ENCODE data around the gene ZMIZ1. TPM values are rescaled to one million over a fixed set of nuclear protein-coding genes. Genes with fewer than 3 reads are reported as not detected.

The ZMIZ1 gene
- total RNA-seq, 5 donors from 2014 or later (not counting 1 experiment from before 2014, with no cell fraction given) = 16.8 to 27.1 (median 21.2) TPM

GRCh38 chr10:79094412-79095175 lies 25.8 kb downstream of the ZMIZ1 start:
- Histone ChIP-seq H3K4me1 (ENCODE audit: control insufficient read depth in 1 of 2, extremely low read depth in 1 of 2, insufficient read depth in 2 of 2, low read length in 2 of 2) (peaks cover 10 to 21% of the 10 kb centered on the region in 2 experiments), H3K27ac (ENCODE audit: low read length) (no peak overlapping the region), H3K9me3 (no peaks in the 10 kb centered on the region), H3K27me3 (replicated peaks in 1 of 2; ENCODE audit: control insufficient read depth in 2 of 2, extremely low read depth in 1 of 2, insufficient read depth in 2 of 2, low read length in 1 of 2) (no peaks in the 10 kb centered on the region), H3K36me3 (ENCODE audit: control insufficient read depth in 2 of 2, extremely low read depth in 1 of 2, insufficient read depth in 1 of 2, low read length in 1 of 2) (no peaks in the 10 kb centered on the region), H3K4me3 (ENCODE audit: control insufficient read depth in 1 of 2, extremely low read depth in 1 of 2, low read length in 1 of 2) (no peak overlapping the region)
- Mint-ChIP-seq H3K27me3 (no peaks in the 10 kb centered on the region), H3K27ac (no peak overlapping the region), H3K4me3 (no peak overlapping the region), H3K36me3 (peaks cover 2% of the 10 kb centered on the region), H3K4me1 (peaks cover 38 to 72% (median 61%) of the 10 kb centered on the region in 3 donors), H3K9me3 (no peaks in the 10 kb centered on the region)
- 84% methylated on average over 9 of the region's 12 CpGs for WGBS (ENCODE audit: insufficient coverage)
- ChIA-PET POLR2A (no interaction called here), CTCF (interaction anchor here (0.6 to 1.0 kb wide), 3 partner anchors 14 to 507 kb away, joined by 3 read pairs; no protein-coding TSS in a partner anchor)
- DNase-seq = no peak
- no peak for ATAC-seq (replicated peaks in 1 of 4)

- no peaks in the 10 kb centered on the region for H3K36me3 ChIP-seq (ENCODE audit: control insufficient read depth in 2 of 2, extremely low read depth in 1 of 2, insufficient read depth in 1 of 2, low read length in 1 of 2)
- no peak overlapping the region for H3K27ac ChIP-seq (ENCODE audit: low read length)
- no peaks in the 10 kb centered on the region for H3K9me3 ChIP-seq
- POLR2A ChIA-PET = no interaction called here
- no peak overlapping the region for H3K4me3 Mint-ChIP-seq
- no peak overlapping the region for H3K27ac Mint-ChIP-seq
- H3K27me3 ChIP-seq (replicated peaks in 1 of 2; ENCODE audit: control insufficient read depth in 2 of 2, extremely low read depth in 1 of 2, insufficient read depth in 2 of 2, low read length in 1 of 2) = no peaks in the 10 kb centered on the region
- ATAC-seq (replicated peaks in 1 of 4) (no peak), DNase-seq (no peak)
- no peak overlapping the region for H3K4me3 ChIP-seq (ENCODE audit: control insufficient read depth in 1 of 2, extremely low read depth in 1 of 2, low read length in 1 of 2)
- no peaks in the 10 kb centered on the region for H3K27me3 Mint-ChIP-seq
- H3K36me3 Mint-ChIP-seq = peaks cover 2% of the 10 kb centered on the region
- no peaks in the 10 kb centered on the region for H3K9me3 Mint-ChIP-seq
- peaks cover 10 to 21% of the 10 kb centered on the region in 2 experiments for H3K4me1 ChIP-seq (ENCODE audit: control insufficient read depth in 1 of 2, extremely low read depth in 1 of 2, insufficient read depth in 2 of 2, low read length in 2 of 2)
- H3K4me1 Mint-ChIP-seq = peaks cover 42 to 73% (median 62%) of the 10 kb centered on the region in 3 donors
- CTCF ChIA-PET = interaction anchor here in 1 of 2 donors (0.6 kb wide), 1 partner anchor 508 kb away, joined by 3 read pairs; no protein-coding TSS in a partner anchor
- 82% methylated on average over 8 of the region's 11 CpGs for WGBS (ENCODE audit: insufficient coverage)
Measured at GRCh38 chr10:79095316-79095715, 26.6 kb downstream of the ZMIZ1 start.

- Histone ChIP-seq H3K4me3 (ENCODE audit: control insufficient read depth in 1 of 2, extremely low read depth in 1 of 2, low read length in 1 of 2) (no peak overlapping the region), H3K27me3 (replicated peaks in 1 of 2; ENCODE audit: control insufficient read depth in 2 of 2, extremely low read depth in 1 of 2, insufficient read depth in 2 of 2, low read length in 1 of 2) (no peaks in the 10 kb centered on the region), H3K9me3 (no peaks in the 10 kb centered on the region), H3K36me3 (ENCODE audit: control insufficient read depth in 2 of 2, extremely low read depth in 1 of 2, insufficient read depth in 1 of 2, low read length in 1 of 2) (no peaks in the 10 kb centered on the region), H3K27ac (ENCODE audit: low read length) (no peak overlapping the region), H3K4me1 (ENCODE audit: control insufficient read depth in 1 of 2, extremely low read depth in 1 of 2, insufficient read depth in 2 of 2, low read length in 2 of 2) (peaks cover 10 to 32% of the 10 kb centered on the region in 2 experiments)
- CTCF ChIA-PET = no interaction called here
- POLR2A ChIA-PET = no interaction called here
- 85% methylated on average over 4 of the region's 5 CpGs for WGBS (ENCODE audit: insufficient coverage)
- DNase-seq = no peak
- Mint-ChIP-seq H3K4me1 (peaks cover 48 to 75% (median 66%) of the 10 kb centered on the region in 3 donors), H3K36me3 (peaks cover 2% of the 10 kb centered on the region), H3K4me3 (no peak overlapping the region), H3K9me3 (no peaks in the 10 kb centered on the region), H3K27me3 (no peaks in the 10 kb centered on the region), H3K27ac (no peak overlapping the region)
- no peak for ATAC-seq (replicated peaks in 1 of 4)
Measured at GRCh38 chr10:79096514-79096913, 27.7 kb downstream of the ZMIZ1 start.

- H3K4me3 Mint-ChIP-seq = no peak overlapping the region
- no peaks in the 10 kb centered on the region for H3K27me3 Mint-ChIP-seq
- H3K27ac ChIP-seq (ENCODE audit: low read length) = no peak overlapping the region
- ChIA-PET CTCF (no interaction called here), POLR2A (no interaction called here)
- peaks cover 49 to 74% (median 66%) of the 10 kb centered on the region in 3 donors for H3K4me1 Mint-ChIP-seq
- ATAC-seq (replicated peaks in 1 of 4) (no peak), DNase-seq (no peak)
- peaks cover 10 to 36% of the 10 kb centered on the region in 2 experiments for H3K4me1 ChIP-seq (ENCODE audit: control insufficient read depth in 1 of 2, extremely low read depth in 1 of 2, insufficient read depth in 2 of 2, low read length in 2 of 2)
- H3K27me3 ChIP-seq (replicated peaks in 1 of 2; ENCODE audit: control insufficient read depth in 2 of 2, extremely low read depth in 1 of 2, insufficient read depth in 2 of 2, low read length in 1 of 2) = no peaks in the 10 kb centered on the region
- peaks cover 2% of the 10 kb centered on the region for H3K36me3 Mint-ChIP-seq
- H3K9me3 ChIP-seq = no peaks in the 10 kb centered on the region
- WGBS (ENCODE audit: insufficient coverage) = 87% methylated on average over 7 of the region's 11 CpGs
- no peak overlapping the region for H3K4me3 ChIP-seq (ENCODE audit: control insufficient read depth in 1 of 2, extremely low read depth in 1 of 2, low read length in 1 of 2)
- no peak overlapping the region for H3K27ac Mint-ChIP-seq
- no peaks in the 10 kb centered on the region for H3K36me3 ChIP-seq (ENCODE audit: control insufficient read depth in 2 of 2, extremely low read depth in 1 of 2, insufficient read depth in 1 of 2, low read length in 1 of 2)
- H3K9me3 Mint-ChIP-seq = no peaks in the 10 kb centered on the region
Measured at GRCh38 chr10:79097021-79097872, 28.5 kb downstream of the ZMIZ1 start.

GRCh38 chr10:79098061-79098460 lies 29.3 kb downstream of the ZMIZ1 start:
- peaks cover 8 to 42% of the 10 kb centered on the region in 2 experiments for H3K4me1 ChIP-seq (ENCODE audit: control insufficient read depth in 1 of 2, extremely low read depth in 1 of 2, insufficient read depth in 2 of 2, low read length in 2 of 2)
- no peaks in the 10 kb centered on the region for H3K9me3 Mint-ChIP-seq

GRCh38 chr10:79098596-79099015 lies 29.8 kb downstream of the ZMIZ1 start:
- Mint-ChIP-seq H3K27ac (peak overlapping the region in 1 of 2 donors; percentile 25), H3K9me3 (no peaks in the 10 kb centered on the region), H3K4me3 (no peak overlapping the region), H3K4me1 (peaks cover 51 to 78% (median 68%) of the 10 kb centered on the region in 3 donors), H3K36me3 (peaks cover 2% of the 10 kb centered on the region), H3K27me3 (no peaks in the 10 kb centered on the region)
- no peaks in the 10 kb centered on the region for H3K9me3 ChIP-seq
- H3K4me1 ChIP-seq (ENCODE audit: control insufficient read depth in 1 of 2, extremely low read depth in 1 of 2, insufficient read depth in 2 of 2, low read length in 2 of 2) = peaks cover 8 to 44% of the 10 kb centered on the region in 2 experiments
- H3K27ac ChIP-seq (ENCODE audit: low read length) = no peak overlapping the region
- no peak for DNase-seq
- H3K27me3 ChIP-seq (replicated peaks in 1 of 2; ENCODE audit: control insufficient read depth in 2 of 2, extremely low read depth in 1 of 2, insufficient read depth in 2 of 2, low read length in 1 of 2) = no peaks in the 10 kb centered on the region
- ATAC-seq (replicated peaks in 1 of 4) = no peak
- POLR2A ChIA-PET = no interaction called here
- WGBS (ENCODE audit: insufficient coverage) = 89% methylated on average over 10 of the region's 10 CpGs
- CTCF ChIA-PET = interaction anchor here in 1 of 2 donors (0.5 kb wide), 1 partner anchor 125 kb away, joined by 4 read pairs; no protein-coding TSS in a partner anchor
- H3K4me3 ChIP-seq (ENCODE audit: control insufficient read depth in 1 of 2, extremely low read depth in 1 of 2, low read length in 1 of 2) = no peak overlapping the region
- H3K36me3 ChIP-seq (ENCODE audit: control insufficient read depth in 2 of 2, extremely low read depth in 1 of 2, insufficient read depth in 1 of 2, low read length in 1 of 2) = no peaks in the 10 kb centered on the region

More at GRCh38 chr10:79098061-79098460, 29.3 kb downstream of the ZMIZ1 start:
- ChIA-PET POLR2A (no interaction called here), CTCF (interaction anchor here in 1 of 2 donors (0.5 kb wide), 1 partner anchor 124 kb away, joined by 4 read pairs; no protein-coding TSS in a partner anchor)
- Histone ChIP-seq H3K27ac (ENCODE audit: low read length) (no peak overlapping the region), H3K27me3 (replicated peaks in 1 of 2; ENCODE audit: control insufficient read depth in 2 of 2, extremely low read depth in 1 of 2, insufficient read depth in 2 of 2, low read length in 1 of 2) (no peaks in the 10 kb centered on the region), H3K9me3 (no peaks in the 10 kb centered on the region), H3K4me3 (ENCODE audit: control insufficient read depth in 1 of 2, extremely low read depth in 1 of 2, low read length in 1 of 2) (no peak overlapping the region), H3K36me3 (ENCODE audit: control insufficient read depth in 2 of 2, extremely low read depth in 1 of 2, insufficient read depth in 1 of 2, low read length in 1 of 2) (no peaks in the 10 kb centered on the region)
- Mint-ChIP-seq H3K27ac (no peak overlapping the region), H3K36me3 (peaks cover 2% of the 10 kb centered on the region), H3K4me3 (no peak overlapping the region), H3K4me1 (peaks cover 51 to 76% (median 66%) of the 10 kb centered on the region in 3 donors), H3K27me3 (no peaks in the 10 kb centered on the region)
- DNase-seq = no peak
- 94% methylated on average over 3 of the region's 5 CpGs for WGBS (ENCODE audit: insufficient coverage)
- no peak for ATAC-seq (replicated peaks in 1 of 4)

All from T-cell (primary cell).